HepG2 (cell line): ENCODE measurements around the gene ULBP2. TPM values are rescaled to one million over a fixed set of nuclear protein-coding genes. Genes with fewer than 3 reads are reported as not detected.

ENCODE experiments used
- ATAC-seq: fragments of 200-7000 bp; cut with Tn5 transposase; 3 replicates; pipeline ENCODE4 v1.9.1; 2020; ENCODE audit warnings: mild to moderate bottlenecking, moderate library complexity
- BruUV-seq: library from RNA; stranded (reverse); fragments of 400-500 nt; replicated peaks from 2 replicates; lab custom pipeline; 2021; lab: Mats Ljungman, UMichigan
- CTCF ChIA-PET: fragments of 300-600 bp; formaldehyde crosslinking; extraction: SDS; loops from one replicate; lab custom pipeline; 2021; ENCODE audit warnings: low total read pairs, inconsistent platforms, low intra/inter-chr PET ratio; lab: Yijun Ruan, JAX
- POLR2A ChIA-PET: fragments of 350-600 bp; sonication (Branson Sonifier 250); formaldehyde crosslinking; loops from one replicate; lab custom pipeline; 2020; ENCODE audit warnings: antibody characterized with exemption, inconsistent platforms; lab: Yijun Ruan, JAX
- DNase-seq: peaks from one replicate; pipeline ENCODE4 v3.0.0-alpha.2; 2015; ENCODE audit warnings: low spot score
- FAIRE-seq: peaks from 3 replicates; lab custom pipeline; 2011; peaks lifted over from hg19 to GRCh38; lab: Jason Lieb, UNC
- H2AFZ ChIP-seq: one replicate; pipeline ENCODE4 v1.6.1; 2011; ENCODE audit warnings: low read length, inconsistent platforms
- H3K27ac ChIP-seq: fragments of 300-600 bp; 3 replicates; pipeline ENCODE4 v1.8.0; 2011; ENCODE audit warnings: mixed run types, mild to moderate bottlenecking, mixed read lengths, low read length, inconsistent platforms; ENCODE audit not compliant: insufficient read depth; ENCODE audit errors: extremely low read length
- H3K27me3 ChIP-seq, 2 experiments: fragments of 200-600 bp in 1 of 2; 2 replicates in 1 of 2; 3 replicates in 1 of 2; pipeline versions ENCODE4 v1.6.0 to v1.8.0; 2011; ENCODE audit warnings: low read length in 2 of 2, mild to moderate bottlenecking in 2 of 2, moderate library complexity in 2 of 2, inconsistent platforms in 1 of 2; ENCODE audit not compliant: insufficient read depth in 2 of 2, control insufficient read depth in 1 of 2
- H3K36me3 ChIP-seq, 2 experiments: fragments of 200-600 bp in 1 of 2; replicated peaks in 1 of 2; 2 replicates in 1 of 2; 3 replicates in 1 of 2; pipeline versions ENCODE4 v1.5.1 to v1.8.0; 2011; ENCODE audit warnings: low read length in 2 of 2, inconsistent platforms in 1 of 2; ENCODE audit not compliant: insufficient read depth in 2 of 2, control insufficient read depth in 1 of 2
- H3K4me1 ChIP-seq: 2 replicates; pipeline ENCODE4 v1.5.1; 2012; ENCODE audit warnings: low read length, inconsistent platforms; ENCODE audit not compliant: insufficient read depth
- H3K4me2 ChIP-seq: 2 replicates; pipeline ENCODE4 v1.6.0; 2011; ENCODE audit warnings: low read depth, low read length, inconsistent platforms
- H3K4me3 ChIP-seq, 3 experiments: fragments of 200-600 bp in 1 of 3; sonication (generic), shearing (Covaris generic) in 1 of 3; replicated peaks in 1 of 3; 2 replicates each; pipeline ENCODE4 v1.5.1; 2011 to 2016; ENCODE audit warnings: low read length in 3 of 3, inconsistent platforms in 2 of 3, low read depth in 2 of 3, mild to moderate bottlenecking in 2 of 3, control low read depth in 1 of 3, mixed read lengths in 1 of 3; ENCODE audit not compliant: insufficient read depth in 1 of 3
- H3K79me2 ChIP-seq: one replicate; pipeline ENCODE4 v1.6.1; 2011; ENCODE audit warnings: low read length, inconsistent platforms; ENCODE audit not compliant: insufficient read depth
- H3K9ac ChIP-seq: 2 replicates; pipeline ENCODE4 v1.6.0; 2011; ENCODE audit warnings: mild to moderate bottlenecking, low read depth, low read length, inconsistent platforms; ENCODE audit not compliant: insufficient read depth
- H3K9me3 ChIP-seq: 2 replicates; pipeline ENCODE4 v1.5.1; 2012; ENCODE audit warnings: mild to moderate bottlenecking, low read length
- H4K20me1 ChIP-seq: 2 replicates; pipeline ENCODE4 v1.6.0; 2011; ENCODE audit warnings: inconsistent platforms, mild to moderate bottlenecking, low read length, moderate library complexity; ENCODE audit not compliant: insufficient read depth
- CBX5 ChIP-seq: sonication (generic); formaldehyde crosslinking; IDR thresholded peaks from 2 replicates; pipeline ENCODE4 v1.4.0; 2020; ENCODE audit warnings: missing genetic modification reagents, borderline replicate concordance
- E2F2 ChIP-seq: sonication (generic); formaldehyde crosslinking; IDR thresholded peaks from 2 replicates; pipeline ENCODE4 v1.4.0; 2020; ENCODE audit warnings: missing genetic modification reagents, borderline replicate concordance
- HNF4G ChIP-seq, 2 experiments: sonication (generic) in 1 of 2; formaldehyde crosslinking in 1 of 2; IDR thresholded peaks; 2 replicates each; pipeline versions ENCODE4 v1.4.0 to v1.6.1; 2011 to 2020; ENCODE audit warnings: borderline replicate concordance in 2 of 2, low read depth in 2 of 2, mild to moderate bottlenecking in 2 of 2, low read length in 1 of 2, missing genetic modification reagents in 1 of 2, moderate library complexity in 1 of 2
- MXI1 ChIP-seq: IDR thresholded peaks from 3 replicates; pipeline ENCODE4 v1.6.1; 2012; ENCODE audit warnings: low read depth, low read length, inconsistent platforms, borderline replicate concordance
- PHF21A ChIP-seq: sonication (generic); formaldehyde crosslinking; IDR thresholded peaks from 2 replicates; pipeline ENCODE4 v1.5.0; 2020; ENCODE audit warnings: mild to moderate bottlenecking, missing genetic modification reagents
- TOE1 ChIP-seq: sonication (generic); formaldehyde crosslinking; IDR thresholded peaks from 2 replicates; pipeline ENCODE4 v1.4.0; 2020; ENCODE audit warnings: mild to moderate bottlenecking, missing genetic modification reagents
- XBP1 ChIP-seq: sonication (generic); formaldehyde crosslinking; IDR thresholded peaks from 2 replicates; pipeline ENCODE4 v1.5.0; 2020; ENCODE audit warnings: missing genetic modification reagents
- ZBTB42 ChIP-seq: sonication (generic); formaldehyde crosslinking; IDR thresholded peaks from 2 replicates; pipeline ENCODE4 v1.5.0; 2020; ENCODE audit warnings: mild to moderate bottlenecking, missing genetic modification reagents
- ZNF17 ChIP-seq: sonication (generic); formaldehyde crosslinking; IDR thresholded peaks from 2 replicates; pipeline ENCODE4 v1.5.0; 2020; ENCODE audit warnings: mild to moderate bottlenecking, missing genetic modification reagents
- ZNF253 ChIP-seq: sonication (generic); formaldehyde crosslinking; IDR thresholded peaks from 2 replicates; pipeline ENCODE4 v1.8.0; 2022; ENCODE audit warnings: mild to moderate bottlenecking, missing genetic modification reagents, borderline replicate concordance
- ZNF563 ChIP-seq: sonication (generic); formaldehyde crosslinking; IDR thresholded peaks from 2 replicates; pipeline ENCODE4 v1.8.0; 2022; ENCODE audit warnings: mild to moderate bottlenecking, moderate library complexity, missing genetic modification reagents
- ZNF605 ChIP-seq: sonication (generic); formaldehyde crosslinking; IDR thresholded peaks from 2 replicates; pipeline ENCODE4 v1.8.0; 2022; ENCODE audit warnings: mild to moderate bottlenecking, missing genetic modification reagents
- WGBS: methylation state at CpG from one replicate; pipeline ENCODE4 v1.1.6; 2017; ENCODE audit warnings: low lambda C conversion rate; 5-methylcytosine and 5-hydroxymethylcytosine counted together
- in situ Hi-C: cut with HindIII; loops from 2 replicates; pipeline ENCODE4 v1.10.0; 2017; ENCODE audit warnings: low pct_unique_long_range_greater_than_20kb; ENCODE audit not compliant: extremely low pct_ligation_motif_present
- intact Hi-C: fragments of 100-400 bp; cut with micrococcal nuclease; formaldehyde crosslinking; loops from one replicate; pipeline ENCODE4 v1.10.0; 2022; ENCODE audit not compliant: unreplicated experiment
- polyA plus RNA-seq, 8 experiments: library from polyadenylated mRNA; depleted of rRNA in 3 of 8; stranded (reverse) in 7 of 8; unstranded in 1 of 8; fragments of >200 nt; fragmentation: Illumina TruSeq in 4 of 8; extraction: Trizol in 4 of 8; gene quantifications; 2 replicates each; pipeline versions ENCODE4 v1.2.1 to v1.2.3, GENCODE V29; 2011 to 2016; ENCODE audit warnings: low read depth in 4 of 8, missing spikeins in 1 of 8, mixed read lengths in 1 of 8; ENCODE audit not compliant: insufficient read depth in 1 of 8
- total RNA-seq, 5 experiments: library from RNA; depleted of rRNA; stranded (reverse); fragments of >200 nt; fragmentation: Illumina TruSeq; extraction: Trizol; gene quantifications; 2 replicates each; pipeline ENCODE4 v1.2.3, GENCODE V29; 2016; ENCODE audit warnings: low read depth in 1 of 5
- TF ChIP-seq, protein P1 (sequence below): sonication (generic); formaldehyde crosslinking; IDR thresholded peaks from 2 replicates; pipeline ENCODE4 v1.4.0; 2020; ENCODE audit warnings: missing genetic modification reagents
- TF ChIP-seq, protein P2 (sequence below): sonication (generic); formaldehyde crosslinking; IDR thresholded peaks from 2 replicates; pipeline ENCODE4 v1.4.0; 2020; ENCODE audit warnings: missing genetic modification reagents, mild to moderate bottlenecking, borderline replicate concordance

The ULBP2 gene
- total and polyA plus RNA-seq, 2 of the 13 experiments (the other 11 are each of a cell fraction or from before 2014, with no cell fraction given) = not detected

DNA sequence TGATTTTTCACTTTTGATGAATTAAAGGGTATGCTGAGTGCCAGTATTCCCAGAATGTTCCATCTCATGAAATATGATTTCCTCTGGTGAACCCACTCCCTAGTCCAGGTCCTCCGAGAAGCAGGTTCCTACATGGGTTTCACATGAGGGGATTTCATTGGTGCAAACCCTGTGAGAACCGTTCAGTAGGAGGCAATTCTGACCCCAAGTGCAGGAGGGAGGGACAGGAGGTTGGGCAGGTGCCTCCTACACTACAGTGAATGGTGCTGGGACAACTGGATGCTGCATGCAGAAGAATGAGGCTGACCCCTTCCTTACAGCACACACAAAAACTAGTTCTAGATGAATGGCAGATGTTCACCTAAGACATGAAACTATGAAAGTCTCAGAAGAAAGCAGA is 5.1 kb upstream of the ULBP2 start:
- Histone ChIP-seq H3K27me3 (peaks cover 17 to 70% of the 10 kb centered on the region in 2 experiments), H3K4me3 (no peak overlapping the region), H3K27ac (no peak overlapping the region), H3K4me1 (peaks cover 12% of the 10 kb centered on the region), H3K4me2 (no peak overlapping the region), H3K79me2 (no peaks in the 10 kb centered on the region), H4K20me1 (no peaks in the 10 kb centered on the region; the same call in 1 of the 2 replicates), H3K36me3 (no peaks in the 10 kb centered on the region), H3K9me3 (no peaks in the 10 kb centered on the region), H3K9ac (no peak overlapping the region), H2AFZ (no peak overlapping the region)
- intact Hi-C loops (loop anchor here (10.0 kb wide), 1 partner anchor 878 kb away; no protein-coding TSS in a partner anchor), in situ Hi-C loops (loop anchor here (5.0 to 10.0 kb wide), 2 partner anchors 71 to 878 kb away; no protein-coding TSS in a partner anchor)
- no peak for FAIRE-seq
- WGBS = 0% methylated on average over 2 of the region's 2 CpGs
- ATAC-seq = no peak
- DNase-seq = no peak
- TF ChIP-seq E2F2 (CRISPR knock-in tag) = no peak
- TF ChIP-seq, protein P1, sequence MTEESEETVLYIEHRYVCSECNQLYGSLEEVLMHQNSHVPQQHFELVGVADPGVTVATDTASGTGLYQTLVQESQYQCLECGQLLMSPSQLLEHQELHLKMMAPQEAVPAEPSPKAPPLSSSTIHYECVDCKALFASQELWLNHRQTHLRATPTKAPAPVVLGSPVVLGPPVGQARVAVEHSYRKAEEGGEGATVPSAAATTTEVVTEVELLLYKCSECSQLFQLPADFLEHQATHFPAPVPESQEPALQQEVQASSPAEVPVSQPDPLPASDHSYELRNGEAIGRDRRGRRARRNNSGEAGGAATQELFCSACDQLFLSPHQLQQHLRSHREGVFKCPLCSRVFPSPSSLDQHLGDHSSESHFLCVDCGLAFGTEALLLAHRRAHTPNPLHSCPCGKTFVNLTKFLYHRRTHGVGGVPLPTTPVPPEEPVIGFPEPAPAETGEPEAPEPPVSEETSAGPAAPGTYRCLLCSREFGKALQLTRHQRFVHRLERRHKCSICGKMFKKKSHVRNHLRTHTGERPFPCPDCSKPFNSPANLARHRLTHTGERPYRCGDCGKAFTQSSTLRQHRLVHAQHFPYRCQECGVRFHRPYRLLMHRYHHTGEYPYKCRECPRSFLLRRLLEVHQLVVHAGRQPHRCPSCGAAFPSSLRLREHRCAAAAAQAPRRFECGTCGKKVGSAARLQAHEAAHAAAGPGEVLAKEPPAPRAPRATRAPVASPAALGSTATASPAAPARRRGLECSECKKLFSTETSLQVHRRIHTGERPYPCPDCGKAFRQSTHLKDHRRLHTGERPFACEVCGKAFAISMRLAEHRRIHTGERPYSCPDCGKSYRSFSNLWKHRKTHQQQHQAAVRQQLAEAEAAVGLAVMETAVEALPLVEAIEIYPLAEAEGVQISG (CRISPR knock-in tag) = no peak
- TF ChIP-seq ZNF605 (CRISPR knock-in tag) = no peak
- no peak for TF ChIP-seq CBX5 (CRISPR knock-in tag)
- TF ChIP-seq ZNF253 = no peak
- no peak for TF ChIP-seq PHF21A (CRISPR knock-in tag)
- no peak for TF ChIP-seq ZNF563 (CRISPR knock-in tag)
- no peak for TF ChIP-seq ZNF17
- TF ChIP-seq, protein P2, sequence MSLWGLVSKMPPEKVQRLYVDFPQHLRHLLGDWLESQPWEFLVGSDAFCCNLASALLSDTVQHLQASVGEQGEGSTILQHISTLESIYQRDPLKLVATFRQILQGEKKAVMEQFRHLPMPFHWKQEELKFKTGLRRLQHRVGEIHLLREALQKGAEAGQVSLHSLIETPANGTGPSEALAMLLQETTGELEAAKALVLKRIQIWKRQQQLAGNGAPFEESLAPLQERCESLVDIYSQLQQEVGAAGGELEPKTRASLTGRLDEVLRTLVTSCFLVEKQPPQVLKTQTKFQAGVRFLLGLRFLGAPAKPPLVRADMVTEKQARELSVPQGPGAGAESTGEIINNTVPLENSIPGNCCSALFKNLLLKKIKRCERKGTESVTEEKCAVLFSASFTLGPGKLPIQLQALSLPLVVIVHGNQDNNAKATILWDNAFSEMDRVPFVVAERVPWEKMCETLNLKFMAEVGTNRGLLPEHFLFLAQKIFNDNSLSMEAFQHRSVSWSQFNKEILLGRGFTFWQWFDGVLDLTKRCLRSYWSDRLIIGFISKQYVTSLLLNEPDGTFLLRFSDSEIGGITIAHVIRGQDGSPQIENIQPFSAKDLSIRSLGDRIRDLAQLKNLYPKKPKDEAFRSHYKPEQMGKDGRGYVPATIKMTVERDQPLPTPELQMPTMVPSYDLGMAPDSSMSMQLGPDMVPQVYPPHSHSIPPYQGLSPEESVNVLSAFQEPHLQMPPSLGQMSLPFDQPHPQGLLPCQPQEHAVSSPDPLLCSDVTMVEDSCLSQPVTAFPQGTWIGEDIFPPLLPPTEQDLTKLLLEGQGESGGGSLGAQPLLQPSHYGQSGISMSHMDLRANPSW (CRISPR knock-in tag) = no peak
- TF ChIP-seq MXI1 = no peak
- no peak for TF ChIP-seq TOE1
- TF ChIP-seq XBP1 (CRISPR knock-in tag) = no peak
- no peak for TF ChIP-seq HNF4G (IDR thresholded peaks at IDR 0.05; ENCODE audit: borderline replicate concordance, low read depth, low read length)
- no peak for TF ChIP-seq HNF4G (CRISPR knock-in tag; IDR thresholded peaks at IDR 0.05; ENCODE audit: borderline replicate concordance, low read depth)
- TF ChIP-seq ZBTB42 (CRISPR knock-in tag) = no peak
- ChIA-PET CTCF (no interaction called here), POLR2A (no interaction called here)
- BruUV-seq = no TSS peak
